GM21526 (cell line): Measurements from ENCODE around the gene VPS37C.
"Not testable (repeated sequence)": the region's sequence is repeated elsewhere in the genome, so short reads cannot be mapped to it uniquely, and the experiment has no call there.

Experiments
- ATAC-seq: cut with Tn5 transposase; IDR thresholded peaks from one replicate; pipeline ENCODE4 v1.9.1; 2021; ENCODE audit warnings: moderate library complexity; ENCODE audit not compliant: unreplicated experiment, low FRiP score

The VPS37C gene

GRCh38 chr11:61176446-61176845, 15.2 kb upstream of the VPS37C start:
- ATAC-seq: no peak

- no peak for ATAC-seq
Observed at GRCh38 chr11:61174949-61175348, 13.7 kb upstream of the VPS37C start.

GRCh38 chr11:61174273-61174672, 13.0 kb upstream of the VPS37C start:
- no peak for ATAC-seq

- ATAC-seq: no peak
Observed at GRCh38 chr11:61173456-61173855, 12.2 kb upstream of the VPS37C start.

GRCh38 chr11:61172888-61173287, 11.7 kb upstream of the VPS37C start:
- ATAC-seq: no peak

GRCh38 chr11:61172356-61172755, 11.1 kb upstream of the VPS37C start:
- ATAC-seq: no peak

- ATAC-seq: no peak
Observed at GRCh38 chr11:61171907-61172306, 10.7 kb upstream of the VPS37C start.

GRCh38 chr11:61170566-61170965, 9.3 kb upstream of the VPS37C start:
- ATAC-seq: no peak

GRCh38 chr11:61168800-61169199, 7.6 kb upstream of the VPS37C start:
- no peak for ATAC-seq

- no peak for ATAC-seq
Observed at GRCh38 chr11:61168042-61168688, 6.9 kb upstream of the VPS37C start.

GRCh38 chr11:61166331-61166730, 5.1 kb upstream of the VPS37C start:
- not testable (repeated sequence) for ATAC-seq

- not testable (repeated sequence) for ATAC-seq
Observed at GRCh38 chr11:61165785-61166184, 4.6 kb upstream of the VPS37C start.

GRCh38 chr11:61164606-61165424, 3.6 kb upstream of the VPS37C start:
- ATAC-seq: no peak

- no peak for ATAC-seq
Observed at GRCh38 chr11:61163714-61164605, 2.7 kb upstream of the VPS37C start.

- ATAC-seq: no peak
Observed at GRCh38 chr11:61163021-61163420, 1.8 kb upstream of the VPS37C start.

GRCh38 chr11:61162092-61162941, 1.1 kb upstream of the VPS37C start:
- no peak for ATAC-seq

GRCh38 chr11:61160487-61161189, 588 bp downstream of the VPS37C start:
- ATAC-seq: no peak

- ATAC-seq: no peak
Observed at GRCh38 chr11:61158691-61159381, 2.4 kb downstream of the VPS37C start.

- ATAC-seq: no peak
Observed at GRCh38 chr11:61157743-61158142, 3.5 kb downstream of the VPS37C start.
